Mucosa of descending colon (tissue), 3 donors: Measurements from ENCODE around the gene OR6B1. TPM values are rescaled to one million over a fixed set of nuclear protein-coding genes. Genes with fewer than 3 reads are reported as not detected.

Source experiments
- ATAC-seq: fragments of 200-7000 bp; cut with Tn5 transposase; one replicate; pipeline ENCODE4 v1.9.1; 2020; ENCODE audit warnings: mild to moderate bottlenecking, moderate library complexity
- DNase-seq, 3 donors: peaks; one replicate each; pipeline ENCODE4 v3.0.0-alpha.2; 2020
- H3K36me3 ChIP-seq: fragments of 200-600 bp; one replicate; pipeline ENCODE4 v1.8.0; 2021; ENCODE audit warnings: low read depth, mild to moderate bottlenecking
- H3K4me1 ChIP-seq: fragments of 200-600 bp; one replicate; pipeline ENCODE4 v1.8.0; 2021; ENCODE audit warnings: low read depth, mild to moderate bottlenecking
- H3K4me3 ChIP-seq: fragments of 200-600 bp; one replicate; pipeline ENCODE4 v1.8.0; 2021; ENCODE audit warnings: mild to moderate bottlenecking
- H3K9me3 ChIP-seq: fragments of 200-600 bp; one replicate; pipeline ENCODE4 v1.8.0; 2021; ENCODE audit warnings: mild to moderate bottlenecking
- intact Hi-C, 2 donors: fragments of 100-400 bp; cut with DNase I in 1 of 2; cut with micrococcal nuclease in 1 of 2; formaldehyde crosslinking; loops; one replicate each; pipeline versions ENCODE4 v1.11.0 to v1.11.1; 2022; cut with DNase I, micrococcal nuclease
- total RNA-seq, 3 donors: library from RNA; stranded (reverse); fragmentation: NEBNext Ultra II Directional in 2 of 3; extraction: Animal tissue kit (Norgen Biotek cat#: 25700) in 2 of 3; gene quantifications; one replicate each; pipeline versions ENCODE4 v1.2.1 to v1.2.4, GENCODE V29; 2021 to 2023
- TF ChIP-seq, protein P1 (sequence below): fragments of 200-600 bp; IDR thresholded peaks from one replicate; pipeline ENCODE4 v1.8.0; 2022; ENCODE audit warnings: antibody characterized with exemption, mild to moderate bottlenecking
- donor health status: DM: no; HTN: no; CAD: no; lungs with moderate emphysema.
- donor health status: DM: no; HTN: no; CAD: no.
- donor health status: DM: no; HTN: yes; CAD: no.

Gene OR6B1
- total RNA-seq, 3 donors from 2014 or later, result not detected

DNA sequence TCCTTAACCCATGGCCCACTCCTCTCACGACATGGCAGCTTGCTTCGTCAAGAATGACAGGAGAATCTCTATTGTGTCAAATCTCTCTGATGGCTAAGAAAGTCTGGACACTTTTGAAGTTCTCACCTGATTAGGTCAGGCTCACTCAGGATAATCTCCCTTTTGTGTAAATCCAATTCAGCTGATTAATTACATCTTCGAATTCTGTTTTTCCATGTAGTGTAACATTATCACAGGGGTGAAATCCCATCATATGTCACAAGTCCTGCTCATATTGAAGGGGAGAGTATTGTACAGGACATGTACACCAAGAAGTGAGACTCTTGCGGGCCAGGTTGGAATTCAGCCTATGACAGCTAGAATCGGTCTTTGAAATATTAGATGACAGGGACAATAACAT, 16.2 kb upstream of the OR6B1 start:
- TF ChIP-seq, protein P1, sequence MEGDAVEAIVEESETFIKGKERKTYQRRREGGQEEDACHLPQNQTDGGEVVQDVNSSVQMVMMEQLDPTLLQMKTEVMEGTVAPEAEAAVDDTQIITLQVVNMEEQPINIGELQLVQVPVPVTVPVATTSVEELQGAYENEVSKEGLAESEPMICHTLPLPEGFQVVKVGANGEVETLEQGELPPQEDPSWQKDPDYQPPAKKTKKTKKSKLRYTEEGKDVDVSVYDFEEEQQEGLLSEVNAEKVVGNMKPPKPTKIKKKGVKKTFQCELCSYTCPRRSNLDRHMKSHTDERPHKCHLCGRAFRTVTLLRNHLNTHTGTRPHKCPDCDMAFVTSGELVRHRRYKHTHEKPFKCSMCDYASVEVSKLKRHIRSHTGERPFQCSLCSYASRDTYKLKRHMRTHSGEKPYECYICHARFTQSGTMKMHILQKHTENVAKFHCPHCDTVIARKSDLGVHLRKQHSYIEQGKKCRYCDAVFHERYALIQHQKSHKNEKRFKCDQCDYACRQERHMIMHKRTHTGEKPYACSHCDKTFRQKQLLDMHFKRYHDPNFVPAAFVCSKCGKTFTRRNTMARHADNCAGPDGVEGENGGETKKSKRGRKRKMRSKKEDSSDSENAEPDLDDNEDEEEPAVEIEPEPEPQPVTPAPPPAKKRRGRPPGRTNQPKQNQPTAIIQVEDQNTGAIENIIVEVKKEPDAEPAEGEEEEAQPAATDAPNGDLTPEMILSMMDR, result no peak
- ATAC-seq, result no peak
- Histone ChIP-seq H3K36me3 (no peaks in the 10 kb centered on the region), H3K4me1 (no peaks in the 10 kb centered on the region), H3K4me3 (no peak overlapping the region), H3K9me3 (no peaks in the 10 kb centered on the region)
- intact Hi-C loops, result no loop called here
- no peak for DNase-seq

DNA sequence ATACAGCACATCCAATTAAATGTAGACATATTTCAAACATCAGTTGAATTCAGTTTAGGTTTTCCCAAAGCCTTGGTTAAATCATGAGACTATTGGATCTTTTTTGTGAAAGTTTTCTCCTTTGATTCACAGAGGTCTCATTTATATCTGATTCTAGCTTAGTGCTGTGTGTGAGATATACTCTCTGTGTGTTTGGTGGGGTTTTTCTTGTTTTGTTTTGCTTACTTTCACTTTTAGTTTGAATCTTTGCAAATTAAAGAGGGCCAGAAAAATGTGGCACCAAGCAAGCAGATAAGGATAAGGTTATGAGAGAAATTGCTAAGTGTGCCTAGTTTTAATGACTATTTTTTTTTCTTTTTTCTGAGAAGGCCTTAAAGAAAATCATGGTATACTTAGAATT, 12.6 kb upstream of the OR6B1 start:
- no peak for ATAC-seq
- Histone ChIP-seq H3K4me3 (no peak overlapping the region), H3K4me1 (no peaks in the 10 kb centered on the region), H3K36me3 (no peaks in the 10 kb centered on the region), H3K9me3 (no peaks in the 10 kb centered on the region)
- TF ChIP-seq, protein P1, result no peak
- intact Hi-C loops, result no loop called here
- no peak for DNase-seq

DNA sequence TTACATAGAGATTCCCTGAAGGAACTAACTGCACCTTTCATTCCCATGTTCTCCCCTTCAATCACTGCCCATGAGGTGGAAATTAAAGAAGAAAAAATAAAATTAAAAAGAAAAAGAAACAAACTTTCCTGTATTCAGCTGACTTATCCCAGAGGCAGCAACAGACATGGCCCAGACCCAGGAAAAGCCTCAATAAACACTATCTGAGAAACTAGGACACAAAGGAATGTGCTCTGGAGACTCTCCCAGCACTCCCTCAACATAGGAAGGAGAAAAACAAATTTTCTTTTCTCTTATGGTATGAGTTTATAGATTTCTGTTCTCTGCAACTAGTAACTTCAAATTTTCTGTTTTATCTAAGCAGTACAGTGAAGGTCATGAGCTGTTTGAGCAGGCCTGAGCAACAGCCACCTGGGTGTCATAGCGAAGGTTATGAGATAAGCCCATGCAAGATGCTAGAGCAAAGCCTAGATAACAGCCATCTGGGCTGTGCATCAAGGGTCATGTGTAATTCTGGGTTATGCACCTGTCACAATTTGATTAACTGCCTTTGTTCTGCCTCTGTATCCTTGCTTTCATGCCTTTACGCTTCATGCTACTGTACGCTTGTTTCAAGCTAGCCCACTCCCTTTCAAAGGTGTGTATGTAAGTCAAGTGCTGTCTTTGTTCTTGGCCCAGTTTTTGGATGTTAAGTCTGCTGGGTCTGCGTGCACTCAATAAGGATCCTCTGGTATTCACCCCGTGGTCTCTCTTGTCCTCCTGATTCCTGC, 11.0 kb upstream of the OR6B1 start:
- Histone ChIP-seq H3K9me3 (no peaks in the 10 kb centered on the region), H3K4me3 (no peak overlapping the region), H3K36me3 (no peaks in the 10 kb centered on the region), H3K4me1 (no peaks in the 10 kb centered on the region)
- TF ChIP-seq, protein P1, result no peak
- no peak for DNase-seq
- no peak for ATAC-seq
- intact Hi-C loops, result no loop called here

DNA sequence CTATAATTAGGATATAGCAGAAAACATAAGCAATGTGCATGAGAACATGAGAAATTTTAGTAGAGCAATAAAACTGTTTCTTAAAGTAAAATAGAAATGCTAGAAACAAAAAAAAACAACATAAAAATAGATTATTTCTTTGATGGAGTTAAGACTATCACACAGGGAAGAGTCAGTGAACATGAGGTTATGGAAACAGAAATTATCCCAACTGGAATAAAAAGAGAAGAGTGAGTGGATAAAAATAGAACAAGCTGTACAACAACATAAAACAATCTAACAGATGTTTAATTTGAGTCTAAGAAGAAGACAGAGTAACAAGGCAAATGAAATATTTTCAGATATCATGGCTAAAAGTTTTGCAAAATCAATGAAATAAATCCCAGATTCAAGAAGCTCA, 7.5 kb upstream of the OR6B1 start:
- intact Hi-C loops, result no loop called here
- TF ChIP-seq, protein P1, result no peak
- DNase-seq, result no peak

DNA sequence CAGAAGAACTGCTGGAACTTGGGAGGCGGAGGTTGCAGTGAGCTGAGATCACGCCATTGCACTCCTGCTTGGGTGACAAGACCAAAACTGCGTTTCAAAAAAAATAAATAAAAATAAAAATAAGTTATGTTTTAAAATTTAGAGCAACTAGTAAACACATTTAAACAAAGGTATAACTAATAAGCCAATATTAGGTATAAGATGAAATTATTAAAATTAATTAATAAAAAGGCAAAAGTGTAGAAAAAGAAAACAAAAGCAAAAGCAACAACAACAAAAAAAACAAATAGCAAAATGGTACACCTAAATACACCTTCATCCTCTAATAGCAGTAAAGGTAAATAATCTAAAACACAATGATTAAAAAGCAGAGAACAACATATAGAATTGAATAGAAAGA, 6.2 kb upstream of the OR6B1 start:
- Histone ChIP-seq H3K36me3 (no peaks in the 10 kb centered on the region), H3K4me3 (no peak overlapping the region), H3K9me3 (no peaks in the 10 kb centered on the region), H3K4me1 (no peaks in the 10 kb centered on the region)
- intact Hi-C loops, result no loop called here
- TF ChIP-seq, protein P1, result no peak
- ATAC-seq (no peak), DNase-seq (no peak)

More for the DNA sequence above, 7.5 kb upstream of the OR6B1 start:
- Histone ChIP-seq H3K4me3 (no peak overlapping the region), H3K36me3 (no peaks in the 10 kb centered on the region), H3K4me1 (no peaks in the 10 kb centered on the region), H3K9me3 (no peaks in the 10 kb centered on the region)
- no peak for ATAC-seq
